IMR-90 (cell line): ENCODE results near the gene SRP9. TPM values are rescaled to one million over a fixed set of nuclear protein-coding genes. Genes with fewer than 3 reads are reported as not detected.

Source experiments
- ATAC-seq: fragments of 200-7000 bp; cut with Tn5 transposase; 2 replicates; pipeline ENCODE4 v1.9.1; 2020; ENCODE audit warnings: low read depth, mild to moderate bottlenecking, moderate library complexity
- BruUV-seq: library from RNA; stranded (reverse); fragments of 400-500 nt; replicated peaks from 2 replicates; lab custom pipeline; 2021; lab: Mats Ljungman, UMichigan
- CTCF ChIA-PET: fragments of 300-600 bp; formaldehyde crosslinking; extraction: SDS; loops from one replicate; lab custom pipeline; 2021; ENCODE audit warnings: antibody characterized with exemption; lab: Yijun Ruan, JAX
- POLR2A ChIA-PET: fragments of 300-600 bp; sonication (Branson Sonifier 250); formaldehyde crosslinking; loops from one replicate; lab custom pipeline; 2022; ENCODE audit warnings: antibody characterized with exemption; ENCODE audit not compliant: unreplicated experiment; lab: Charles Lee
- DNase-seq: peaks from one replicate; pipeline ENCODE4 v3.0.0; 2013
- H2AFZ ChIP-seq: replicated peaks from 2 replicates; pipeline ENCODE3; 2013; ENCODE audit warnings: low read length, mild to moderate bottlenecking; ENCODE audit not compliant: poor library complexity
- H2AK5ac ChIP-seq: 2 replicates; pipeline ENCODE4 v1.6.1; 2013; ENCODE audit warnings: low read depth, low read length, inconsistent platforms
- H2AK9ac ChIP-seq: replicated peaks from 2 replicates; pipeline ENCODE3; 2013; ENCODE audit warnings: mild to moderate bottlenecking, low read depth, low read length, moderate library complexity; ENCODE audit not compliant: poor library complexity
- H2BK120ac ChIP-seq: 2 replicates; pipeline ENCODE4 v1.6.1; 2013; ENCODE audit warnings: low read depth, low read length, inconsistent platforms
- H2BK15ac ChIP-seq: 3 replicates; pipeline ENCODE4 v1.6.1; 2013; ENCODE audit warnings: low read depth, low read length, inconsistent platforms
- H2BK20ac ChIP-seq: 2 replicates; pipeline ENCODE4 v1.6.1; 2013; ENCODE audit warnings: low read depth, mild to moderate bottlenecking, inconsistent platforms, low read length, moderate library complexity
- H2BK5ac ChIP-seq: 2 replicates; pipeline ENCODE4 v1.6.1; 2013; ENCODE audit warnings: mild to moderate bottlenecking, low read depth, low read length, inconsistent platforms; ENCODE audit not compliant: poor library complexity, severe bottlenecking
- H3K14ac ChIP-seq: replicated peaks from 2 replicates; pipeline ENCODE4 v1.6.1; 2013; ENCODE audit warnings: low read depth, low read length, inconsistent platforms
- H3K18ac ChIP-seq: 2 replicates; pipeline ENCODE4 v1.6.1; 2013; ENCODE audit warnings: low read depth, low read length, control low read depth
- H3K23ac ChIP-seq: 2 replicates; pipeline ENCODE4 v1.6.1; 2013; ENCODE audit warnings: low read depth, low read length, inconsistent platforms
- H3K27ac ChIP-seq: 2 replicates; pipeline ENCODE4 v1.5.1; 2013; ENCODE audit warnings: mild to moderate bottlenecking, control low read depth, low read length; ENCODE audit not compliant: insufficient read depth
- H3K27me3 ChIP-seq: 2 replicates; pipeline ENCODE4 v1.6.1; 2013; ENCODE audit warnings: low read length; ENCODE audit not compliant: control insufficient read depth, insufficient read depth
- H3K36me3 ChIP-seq: 2 replicates; pipeline ENCODE4 v1.6.1; 2013; ENCODE audit warnings: low read length, mixed read lengths; ENCODE audit not compliant: control insufficient read depth, insufficient read depth
- H3K4ac ChIP-seq: 2 replicates; pipeline ENCODE4 v1.6.1; 2013; ENCODE audit warnings: low read depth, low read length, inconsistent platforms
- H3K4me1 ChIP-seq: 2 replicates; pipeline ENCODE4 v1.6.1; 2013; ENCODE audit warnings: low read length, mixed read lengths; ENCODE audit not compliant: control insufficient read depth, insufficient read depth
- H3K4me2 ChIP-seq: 2 replicates; pipeline ENCODE4 v1.6.1; 2013; ENCODE audit warnings: low read depth, mild to moderate bottlenecking, control low read depth, low read length, moderate library complexity
- H3K4me3 ChIP-seq: 2 replicates; pipeline ENCODE4 v1.5.1; 2013; ENCODE audit warnings: low read depth, mild to moderate bottlenecking, control low read depth, low read length, moderate library complexity; ENCODE audit not compliant: insufficient read depth
- H3K56ac ChIP-seq: 2 replicates; pipeline ENCODE4 v1.6.1; 2013; ENCODE audit warnings: low read length, inconsistent platforms; ENCODE audit not compliant: insufficient read depth; ENCODE audit errors: extremely low read depth
- H3K79me1 ChIP-seq, 2 experiments: 2 replicates each; pipeline ENCODE4 v1.6.1; 2013; ENCODE audit warnings: low read length in 2 of 2, inconsistent platforms in 1 of 2, low read depth in 1 of 2
- H3K9ac ChIP-seq: 2 replicates; pipeline ENCODE4 v1.6.1; 2013; ENCODE audit warnings: low read depth, low read length, control low read depth
- H3K9me1 ChIP-seq: 2 replicates; pipeline ENCODE4 v1.6.1; 2013; ENCODE audit warnings: low read length, inconsistent platforms; ENCODE audit not compliant: insufficient read depth
- H3K9me3 ChIP-seq: 2 replicates; pipeline ENCODE4 v1.6.1; 2013; ENCODE audit warnings: low read length; ENCODE audit not compliant: control insufficient read depth, insufficient read depth
- H4K20me1 ChIP-seq: 2 replicates; pipeline ENCODE4 v1.6.1; 2013; ENCODE audit warnings: low read length, inconsistent platforms; ENCODE audit not compliant: insufficient read depth
- H4K5ac ChIP-seq: 2 replicates; pipeline ENCODE4 v1.6.1; 2013; ENCODE audit warnings: mild to moderate bottlenecking, low read depth, low read length, control low read depth
- H4K8ac ChIP-seq, 2 experiments: 2 replicates each; pipeline ENCODE4 v1.6.1; 2013; ENCODE audit warnings: low read depth in 2 of 2, low read length in 2 of 2, control low read depth in 1 of 2, inconsistent platforms in 1 of 2
- H4K91ac ChIP-seq: 2 replicates; pipeline ENCODE4 v1.6.1; 2013; ENCODE audit warnings: low read depth, low read length, inconsistent platforms; ENCODE audit not compliant: insufficient read depth
- BHLHE40 ChIP-seq: fragments of 150-350 bp; IDR thresholded peaks from 2 replicates; pipeline ENCODE4 v1.6.1; 2016; ENCODE audit warnings: mild to moderate bottlenecking, low read depth, low read length
- CEBPB ChIP-seq: IDR thresholded peaks from 2 replicates; pipeline ENCODE4 v1.6.1; 2012; ENCODE audit warnings: low read depth, low read length, improper control_type of control experiment
- MAZ ChIP-seq: IDR thresholded peaks from 2 replicates; pipeline ENCODE4 v1.6.1; 2012; ENCODE audit warnings: low read depth, mild to moderate bottlenecking, low read length, improper control_type of control experiment, moderate library complexity, borderline replicate concordance
- MXI1 ChIP-seq: IDR thresholded peaks from 2 replicates; pipeline ENCODE4 v1.6.1; 2012; ENCODE audit warnings: low read depth, mild to moderate bottlenecking, low read length, moderate library complexity, borderline replicate concordance
- NFE2L2 ChIP-seq: fragments of 150-350 bp; IDR thresholded peaks from 2 replicates; pipeline ENCODE4 v1.6.1; 2016; ENCODE audit warnings: low read depth, mild to moderate bottlenecking, low read length
- SMC3 ChIP-seq: fragments of 150-350 bp; IDR thresholded peaks from 2 replicates; pipeline ENCODE4 v1.6.1; 2016; ENCODE audit warnings: low read depth, mild to moderate bottlenecking, antibody characterized with exemption, low read length, moderate library complexity
- WGBS, 2 experiments: methylation state at CpG; one replicate each; pipeline versions ENCODE4 v1.1.5 to v1.1.7; 2013; ENCODE audit warnings: missing lambda C conversion rate in 2 of 2; ENCODE audit not compliant: insufficient read length in 1 of 2; ENCODE audit errors: extremely low coverage in 2 of 2; 5-methylcytosine and 5-hydroxymethylcytosine counted together
- dilution Hi-C: fragments of 300-500 bp; cut with HindIII; formaldehyde crosslinking; loops from one replicate; pipeline ENCODE4 v1.14.3; 2018; ENCODE audit warnings: low sequenced_read_pairs; ENCODE audit not compliant: unreplicated experiment
- in situ Hi-C: fragments of 300-500 bp; cut with MboI; formaldehyde crosslinking; loops from 3 replicates; pipeline ENCODE4 v1.14.3; 2019; ENCODE audit warnings: low sequenced_read_pairs, inconsistent platforms, mixed read lengths
- intact Hi-C: fragments of 100-400 bp; cut with micrococcal nuclease; formaldehyde crosslinking; loops from 2 replicates; pipeline ENCODE4 v1.10.0; 2022
- polyA plus RNA-seq, 3 experiments: library from polyadenylated mRNA; depleted of rRNA; stranded (reverse); fragments of >200 nt; gene quantifications; 2 replicates each; pipeline ENCODE4 v1.2.3, GENCODE V29; 2012; ENCODE audit warnings: low replicate concordance in 1 of 3
- total RNA-seq: library from RNA; depleted of rRNA; stranded (reverse); fragments of >200 nt; gene quantifications from 2 replicates; pipeline ENCODE4 v1.2.3, GENCODE V29; 2012
- TF ChIP-seq, protein P1 (sequence below): fragments of 150-350 bp; IDR thresholded peaks from 2 replicates; pipeline ENCODE4 v1.6.1; 2017; ENCODE audit warnings: mild to moderate bottlenecking, antibody characterized with exemption, low read length, low read depth

Gene SRP9
- total and polyA plus RNA-seq, 2 of the 4 experiments (the other 2 are of a cell fraction): 230 to 295 TPM

DNA sequence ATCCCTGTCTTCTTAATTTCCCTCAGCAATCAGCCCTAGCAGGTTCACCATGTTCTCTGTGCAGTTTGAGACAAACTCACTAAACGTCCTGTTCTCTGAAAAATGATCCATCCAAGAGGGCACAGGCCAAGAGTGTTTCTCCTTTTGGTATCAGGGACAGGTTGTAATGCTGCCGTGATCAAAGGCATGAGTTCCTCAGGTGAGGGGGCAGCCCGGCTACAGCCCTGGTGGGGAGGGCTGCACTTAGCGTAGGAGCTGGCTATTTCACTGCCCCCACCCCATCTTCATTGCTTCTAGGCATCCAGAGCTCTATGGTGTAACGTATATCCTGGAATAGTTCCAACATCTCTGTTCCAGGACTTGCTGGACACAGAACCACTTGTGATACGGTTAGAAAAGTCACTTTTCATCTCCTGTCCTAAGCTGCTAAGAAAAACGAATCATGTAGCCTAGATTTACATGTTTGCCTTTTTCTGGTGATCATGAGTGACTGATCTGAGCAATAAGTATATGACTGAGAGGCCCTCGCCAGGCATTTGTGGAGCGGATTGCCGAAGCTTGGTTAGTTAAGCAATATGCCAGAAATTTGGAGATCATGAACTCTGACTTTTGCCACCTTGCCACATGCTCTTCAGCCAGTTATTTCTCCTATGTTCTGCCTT lies 41.1 kb upstream of the SRP9 start (continued):
- TF ChIP-seq NFE2L2: no peak

DNA sequence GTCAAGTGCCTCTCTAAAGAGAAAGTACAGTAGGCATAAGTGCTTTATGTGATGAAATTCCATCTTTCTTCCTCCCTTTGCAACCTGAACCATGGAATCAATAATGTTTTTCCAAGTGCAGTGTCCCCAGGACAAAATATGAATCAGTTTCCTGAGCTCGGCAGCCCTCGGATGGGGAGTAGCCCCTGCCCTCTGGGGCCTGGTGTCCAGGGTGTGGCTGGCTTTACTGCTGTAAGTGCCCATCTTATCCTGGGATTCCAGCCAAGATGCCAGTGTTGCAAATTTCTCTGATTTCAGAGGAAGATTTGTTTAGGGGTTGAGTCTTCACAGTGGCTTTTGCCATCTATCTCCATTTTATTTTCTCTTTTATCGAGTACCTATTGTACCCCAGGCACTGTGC lies 40.5 kb upstream of the SRP9 start:
- in situ Hi-C loops: no loop called here
- ChIA-PET POLR2A (no interaction called here), CTCF (interaction anchor here (0.5 to 1.4 kb wide), 2 partner anchors 263 to 1562 kb away, joined by 5 read pairs; no protein-coding TSS in a partner anchor)
- Histone ChIP-seq H4K20me1 (no peaks in the 10 kb centered on the region), H3K4me3 (no peak overlapping the region), H2AK9ac (no peak overlapping the region), H3K56ac (no peak overlapping the region), H2AK5ac (peak overlapping the region; percentile 45; the same call in 1 of the 2 replicates), H2BK15ac (peak overlapping the region; percentile 31; the same call in 1 of the 3 replicates), H4K91ac (peak overlapping the region; percentile 41; the same call in 1 of the 2 replicates), H3K4ac (no peak overlapping the region), H3K18ac (no peak overlapping the region), H3K36me3 (no peaks in the 10 kb centered on the region), H3K79me1 (no peaks in the 10 kb centered on the region), H2BK20ac (peak overlapping the region; percentile 62; the same call in 1 of the 2 replicates), H3K4me2 (no peak overlapping the region), H3K14ac (0 out of 2 replicates have a peak overlapping the region, but pooled peaks have one; percentile 14), H2AFZ (peak overlapping the region; percentile 70), H3K9me3 (no peaks in the 10 kb centered on the region), H4K5ac (no peak overlapping the region), H3K9ac (no peak overlapping the region), H3K27ac (no peak overlapping the region), H2BK5ac (no peak overlapping the region), H2BK120ac (no peak overlapping the region; the same call in 1 of the 2 replicates), H3K9me1 (peaks cover 4% of the 10 kb centered on the region), H4K8ac (peak overlapping the region in 1 of 2 experiments; percentile 27; a peak in 1 of 4 replicates), H3K4me1 (peaks cover 13% of the 10 kb centered on the region), H3K27me3 (no peaks in the 10 kb centered on the region), H3K23ac (no peak overlapping the region)
- TF ChIP-seq, protein P1, sequence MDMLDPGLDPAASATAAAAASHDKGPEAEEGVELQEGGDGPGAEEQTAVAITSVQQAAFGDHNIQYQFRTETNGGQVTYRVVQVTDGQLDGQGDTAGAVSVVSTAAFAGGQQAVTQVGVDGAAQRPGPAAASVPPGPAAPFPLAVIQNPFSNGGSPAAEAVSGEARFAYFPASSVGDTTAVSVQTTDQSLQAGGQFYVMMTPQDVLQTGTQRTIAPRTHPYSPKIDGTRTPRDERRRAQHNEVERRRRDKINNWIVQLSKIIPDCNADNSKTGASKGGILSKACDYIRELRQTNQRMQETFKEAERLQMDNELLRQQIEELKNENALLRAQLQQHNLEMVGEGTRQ: no peak
- TF ChIP-seq CEBPB (no peak), SMC3 (no peak), MXI1 (no peak), MAZ (no peak), NFE2L2 (no peak), BHLHE40 (no peak)
- DNase-seq (no peak), ATAC-seq (no peak)
- intact Hi-C loops: no loop called here
- dilution Hi-C loops: no loop called here
- no CpG with 5 or more reads among the region's 3 CpGs for WGBS, 2 experiments
- no TSS peak for BruUV-seq
